ENCODE measurements around the gene CCL18. TPM values are rescaled to one million over a fixed set of nuclear protein-coding genes. Genes with fewer than 3 reads are reported as not detected.

CCL18 gene
- total and polyA plus RNA-seq, 7 donors, result 0.04 to 11.9 (median 0.59) TPM; not detected in 2

GRCh38 chr17:36019423-36019822, 44.6 kb upstream of the CCL18 start:
- H3K27me3 ChIP-seq (ENCODE audit: insufficient read depth in 3 of 3, low read length in 2 of 3), result no peaks in the 10 kb centered on the region
- H3K36me3 ChIP-seq (ENCODE audit: insufficient read depth in 1 of 2, low read depth in 1 of 2), result no peaks in the 10 kb centered on the region
- no peak for TF ChIP-seq CTCF (IDR thresholded peaks at IDR 0.05)
- H3K4me3 ChIP-seq, result no peak overlapping the region
- intact Hi-C loops (cut with DNase I), result no loop called here
- WGBS, 3 donors, result 89 to 91% (median 91%) methylated on average over 2 of the region's 2 CpGs
- DNase-seq, result no peak
- H3K27ac ChIP-seq, result no peak overlapping the region
- H3K9me3 ChIP-seq, result no peaks in the 10 kb centered on the region
- no peak for ATAC-seq
- no peaks in the 10 kb centered on the region for H3K4me1 ChIP-seq

GRCh38 chr17:36024106-36024869, 39.8 kb upstream of the CCL18 start:
- no peaks in the 10 kb centered on the region for H3K4me1 ChIP-seq
- WGBS, 3 donors, result 77 to 85% (median 83%) methylated on average over 6 of the region's 6 CpGs
- H3K36me3 ChIP-seq (ENCODE audit: insufficient read depth in 1 of 2, low read depth in 1 of 2), result no peaks in the 10 kb centered on the region
- peaks cover 0 to 2% (median 0%) of the 10 kb centered on the region in 3 donors for H3K27me3 ChIP-seq (ENCODE audit: insufficient read depth in 3 of 3, low read length in 2 of 3)
- ATAC-seq (no peak), DNase-seq (no peak)
- no peak overlapping the region for H3K4me3 ChIP-seq
- TF ChIP-seq CTCF (IDR thresholded peaks at IDR 0.05), result no peak
- no peak overlapping the region for H3K27ac ChIP-seq
- intact Hi-C loops (cut with DNase I), result no loop called here
- no peaks in the 10 kb centered on the region for H3K9me3 ChIP-seq

GRCh38 chr17:36027761-36028160, 36.3 kb upstream of the CCL18 start:
- WGBS, 3 donors, result 55 to 60% (median 59%) methylated on average over 4 of the region's 4 CpGs
- ATAC-seq (no peak), DNase-seq (no peak)
- intact Hi-C loops (cut with DNase I), result no loop called here
- Histone ChIP-seq H3K36me3 (ENCODE audit: insufficient read depth in 1 of 2, low read depth in 1 of 2) (no peaks in the 10 kb centered on the region), H3K27ac (no peak overlapping the region), H3K27me3 (ENCODE audit: insufficient read depth in 3 of 3, low read length in 2 of 3) (peaks cover 0 to 2% (median 0%) of the 10 kb centered on the region in 3 donors), H3K4me3 (no peak overlapping the region), H3K4me1 (no peaks in the 10 kb centered on the region), H3K9me3 (no peaks in the 10 kb centered on the region)
- TF ChIP-seq CTCF (IDR thresholded peaks at IDR 0.05), result no peak

- Histone ChIP-seq H3K27me3 (ENCODE audit: insufficient read depth in 3 of 3, low read length in 2 of 3) (peaks cover 0 to 2% (median 0%) of the 10 kb centered on the region in 3 donors), H3K36me3 (ENCODE audit: insufficient read depth in 1 of 2, low read depth in 1 of 2) (no peaks in the 10 kb centered on the region), H3K4me3 (no peak overlapping the region), H3K27ac (no peak overlapping the region), H3K9me3 (no peaks in the 10 kb centered on the region), H3K4me1 (no peaks in the 10 kb centered on the region)
- DNase-seq, result no peak
- WGBS, 3 donors, result 82 to 87% (median 85%) methylated on average over 1 of the region's 1 CpG
- no peak for TF ChIP-seq CTCF (IDR thresholded peaks at IDR 0.05)
- intact Hi-C loops (cut with DNase I), result no loop called here
- no peak for ATAC-seq
Measured at GRCh38 chr17:36030956-36031355, 33.1 kb upstream of the CCL18 start.

- DNase-seq (no peak), ATAC-seq (no peak)
- peaks cover 0 to 2% (median 2%) of the 10 kb centered on the region in 3 donors for H3K27me3 ChIP-seq (ENCODE audit: insufficient read depth in 3 of 3, low read length in 2 of 3)
- TF ChIP-seq CTCF (IDR thresholded peaks at IDR 0.05), result no peak
- H3K36me3 ChIP-seq (ENCODE audit: insufficient read depth in 1 of 2, low read depth in 1 of 2), result no peaks in the 10 kb centered on the region
- no peak overlapping the region for H3K27ac ChIP-seq
- H3K4me3 ChIP-seq, result no peak overlapping the region
- intact Hi-C loops (cut with DNase I), result no loop called here
- no peaks in the 10 kb centered on the region for H3K9me3 ChIP-seq
- 57 to 59% (median 58%) methylated on average over 3 of the region's 3 CpGs for WGBS, 3 donors
- no peaks in the 10 kb centered on the region for H3K4me1 ChIP-seq
Measured at GRCh38 chr17:36034127-36034526, 29.9 kb upstream of the CCL18 start.
